ENCODE data around the gene LYL1. TPM values are rescaled to one million over a fixed set of nuclear protein-coding genes. Genes with fewer than 3 reads are reported as not detected.

LYL1 gene
- total and polyA plus RNA-seq, 2 of the 4 experiments (the other 2 are of a cell fraction): 0.36 to 0.39 TPM

- peaks cover 25% of the 10 kb centered on the region for H4K20me1 ChIP-seq (ENCODE audit: insufficient read depth, low read length)
- peaks cover 10% of the 10 kb centered on the region; the same call in 1 of the 2 replicates for H3K4me1 ChIP-seq (ENCODE audit: control insufficient read depth, insufficient read depth, low read length)
- no peaks in the 10 kb centered on the region for H3K27me3 ChIP-seq (ENCODE audit: control insufficient read depth, insufficient read depth, low read length)
- H3K18ac ChIP-seq (ENCODE audit: low read depth, low read length): no peak overlapping the region
- H3K9me3 ChIP-seq (ENCODE audit: control insufficient read depth, insufficient read depth, low read length): no peaks in the 10 kb centered on the region
- TF ChIP-seq USF2 (IDR thresholded peaks at IDR 0.05; ENCODE audit: low read depth, low read length) (no peak), NFE2L2 (IDR thresholded peaks at IDR 0.05; ENCODE audit: low read depth, low read length) (no peak), BHLHE40 (IDR thresholded peaks at IDR 0.05; ENCODE audit: low read depth, low read length) (no peak), RFX5 (IDR thresholded peaks at IDR 0.05; ENCODE audit: low read depth, low read length) (no peak), CEBPB (IDR thresholded peaks at IDR 0.05; ENCODE audit: low read depth, low read length) (no peak), POLR2A (IDR thresholded peaks at IDR 0.05; ENCODE audit: low read depth, low read length) (no peak)
- no peak overlapping the region for H3K4me2 ChIP-seq (ENCODE audit: low read depth, low read length)
- H2AK9ac ChIP-seq (replicated peaks; ENCODE audit: low read depth, low read length, poor library complexity): no peak overlapping the region
- no peak overlapping the region for H4K5ac ChIP-seq (ENCODE audit: low read depth, low read length)
- dilution Hi-C loops (cut with HindIII; ENCODE audit: low sequenced_read_pairs, unreplicated experiment): no loop called here
- H3K56ac ChIP-seq (ENCODE audit: extremely low read depth, insufficient read depth, low read length): no peak overlapping the region
- H2BK15ac ChIP-seq (ENCODE audit: low read depth, low read length): no peak overlapping the region
- no peak overlapping the region for H2AFZ ChIP-seq (replicated peaks; ENCODE audit: low read length, poor library complexity)
- H3K4me3 ChIP-seq (ENCODE audit: insufficient read depth, low read depth, low read length): no peak overlapping the region
- in situ Hi-C loops (cut with MboI; ENCODE audit: low sequenced_read_pairs): no loop called here
- H3K27ac ChIP-seq (ENCODE audit: insufficient read depth, low read length): no peak overlapping the region
- ChIA-PET POLR2A (ENCODE audit: unreplicated experiment) (no interaction called here), CTCF (interaction anchor here (1.7 kb wide), 1 partner anchor 11 kb away, joined by 6 read pairs; no protein-coding TSS in a partner anchor)
- H2BK20ac ChIP-seq (ENCODE audit: low read depth, low read length): no peak overlapping the region
- H3K4ac ChIP-seq (ENCODE audit: low read depth, low read length): no peak overlapping the region
- H2BK5ac ChIP-seq (ENCODE audit: low read depth, low read length, poor library complexity, severe bottlenecking): no peak overlapping the region
- no peak overlapping the region for H4K91ac ChIP-seq (ENCODE audit: insufficient read depth, low read depth, low read length)
- H3K36me3 ChIP-seq (ENCODE audit: control insufficient read depth, insufficient read depth, low read length): peaks cover 35% of the 10 kb centered on the region
- BruUV-seq (replicated peaks): no TSS peak
- H3K14ac ChIP-seq (replicated peaks; ENCODE audit: low read depth, low read length): no peak overlapping the region
- no peak overlapping the region for H2BK120ac ChIP-seq (ENCODE audit: low read depth, low read length)
- WGBS, 2 experiments (ENCODE audit: extremely low coverage in 2 of 2, insufficient read length in 1 of 2): 100% methylated on average over 1 of the region's 9 CpGs; no CpG with 5 or more reads in 1 of the 2 experiments
- H3K9me1 ChIP-seq (ENCODE audit: insufficient read depth, low read length): no peaks in the 10 kb centered on the region
- intact Hi-C loops (cut with micrococcal nuclease): no loop called here
- H3K79me1 ChIP-seq (ENCODE audit: low read depth in 1 of 2, low read length in 2 of 2): peaks cover 12 to 35% of the 10 kb centered on the region in 2 experiments
- no peak overlapping the region for H3K23ac ChIP-seq (ENCODE audit: low read depth, low read length)
- DNase-seq (no peak), ATAC-seq (ENCODE audit: low read depth) (no peak)
- H3K9ac ChIP-seq (ENCODE audit: low read depth, low read length): no peak overlapping the region
- H4K8ac ChIP-seq (ENCODE audit: low read depth in 2 of 2, low read length in 2 of 2): no peak overlapping the region
- no peak overlapping the region for H2AK5ac ChIP-seq (ENCODE audit: low read depth, low read length)
These were observed 30.3 kb downstream of the LYL1 start for GRCh38 chr19:13072188-13072908.
